Ammon's horn (tissue), 1 donor: ENCODE data around the gene IPPK.
A peak's percentile ranks its signal among the peaks of the same experiment; 100 is the strongest.
"Not testable (repeated sequence)": the region's sequence is repeated elsewhere in the genome, so short reads cannot be mapped to it uniquely, and the experiment has no call there.

Experiments
- DNase-seq: peaks from one replicate; pipeline ENCODE4 v3.0.0-alpha.2; 2016; ENCODE audit warnings: low spot score

IPPK gene

GRCh38 chr9:92637886-92638620 is 31.9 kb downstream of the IPPK start:
- no peak for DNase-seq

DNA sequence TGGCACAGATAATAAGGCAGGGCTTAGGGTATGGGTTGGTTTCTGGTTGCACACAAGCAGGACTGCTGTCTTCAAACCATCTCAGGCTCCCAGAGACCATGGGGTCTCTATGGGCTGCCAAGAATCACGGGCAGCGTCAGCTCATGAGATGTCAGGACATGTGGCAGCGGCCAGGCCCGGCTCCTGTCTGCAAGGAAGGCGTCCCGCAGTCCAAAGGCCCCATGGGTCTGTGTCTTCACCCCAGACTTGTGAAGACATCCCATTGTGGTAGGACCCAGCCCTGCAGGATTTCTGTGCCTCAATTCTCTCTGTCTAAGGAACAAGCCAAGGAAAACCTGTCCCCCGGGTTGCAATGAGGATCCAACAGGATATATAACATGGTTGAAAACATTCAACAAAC is 32.6 kb downstream of the IPPK start:
- DNase-seq, result no peak

GRCh38 chr9:92636627-92637026 is 33.3 kb downstream of the IPPK start:
- DNase-seq, result no peak

GRCh38 chr9:92635760-92636159 is 34.2 kb downstream of the IPPK start:
- no peak for DNase-seq

GRCh38 chr9:92634712-92635605 is 35.0 kb downstream of the IPPK start:
- peak; percentile 83 for DNase-seq

DNA sequence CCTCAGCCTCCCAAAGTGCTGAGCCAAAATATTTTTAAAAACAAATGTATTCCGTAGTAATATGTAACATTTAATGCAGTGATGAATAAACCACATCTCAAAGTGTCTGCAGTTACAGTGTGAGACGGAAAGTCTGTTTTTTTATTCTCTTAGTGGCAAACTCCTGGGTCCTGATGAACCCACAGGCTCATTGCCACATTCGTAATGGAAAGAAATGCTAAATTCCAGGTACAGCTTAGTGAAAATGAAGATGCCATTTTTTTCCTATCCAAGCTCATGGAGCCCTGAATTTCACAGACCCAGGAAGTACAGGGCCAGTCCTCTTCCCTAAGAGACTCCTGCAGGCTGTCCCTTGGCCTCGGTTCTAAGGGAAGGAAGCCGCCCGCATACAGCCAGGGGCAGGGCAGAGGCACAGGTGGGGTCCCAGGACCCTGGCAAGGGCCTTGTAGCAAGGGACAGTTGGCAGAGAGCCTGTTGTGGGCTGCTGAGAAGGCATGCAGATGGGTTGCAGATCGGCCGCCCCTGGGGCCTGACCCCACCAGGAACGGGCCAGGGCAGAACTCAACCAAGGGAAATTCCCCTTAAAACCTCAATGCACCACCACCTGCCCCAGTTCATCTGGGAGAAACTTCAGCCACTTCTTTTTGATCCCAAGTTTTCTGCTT is 36.2 kb downstream of the IPPK start:
- DNase-seq, result no peak

- DNase-seq, result no peak
Observed at GRCh38 chr9:92632641-92633040, 37.3 kb downstream of the IPPK start.

DNA sequence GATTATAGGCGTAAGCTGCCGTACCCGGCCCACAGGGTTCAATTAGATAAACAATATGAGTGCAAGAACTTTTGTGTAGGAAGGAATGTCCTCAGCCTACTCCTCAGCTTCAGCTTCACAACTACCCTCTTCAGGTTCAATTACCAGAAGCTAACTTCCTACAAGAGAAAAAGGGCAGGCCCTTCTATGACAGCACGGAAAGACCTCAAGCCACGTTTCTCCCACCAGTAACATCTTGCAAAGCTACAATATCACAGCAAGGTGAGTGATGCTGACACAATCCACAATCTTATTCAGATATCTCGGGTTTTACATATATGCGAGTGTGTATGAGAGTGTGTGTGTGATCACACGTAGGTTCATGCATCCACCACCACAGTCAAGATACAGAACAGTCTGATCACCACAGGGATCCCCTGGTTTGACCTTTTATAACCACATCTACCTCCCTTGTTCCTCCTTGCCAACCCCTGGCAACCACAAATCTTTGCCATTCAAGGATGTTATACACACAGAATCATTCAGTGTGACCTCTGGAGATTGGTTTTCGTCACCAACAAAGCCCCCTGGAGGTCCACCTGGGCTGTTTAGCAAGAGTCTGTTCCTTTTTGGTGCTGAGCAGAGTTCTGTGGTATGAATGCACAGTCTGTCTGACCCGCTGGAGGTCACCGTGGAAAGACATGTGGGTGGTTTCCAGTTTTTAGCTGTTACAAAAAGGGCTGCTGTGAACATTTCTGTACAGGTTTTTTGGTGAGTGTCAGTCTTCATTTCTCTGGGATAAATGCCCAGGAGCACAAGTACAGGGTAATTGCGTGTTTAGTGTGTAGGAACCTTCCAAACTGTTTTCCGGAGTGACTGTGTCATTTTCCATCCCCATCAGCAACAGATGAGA is 38.2 kb downstream of the IPPK start:
- peak; percentile 52 for DNase-seq

- DNase-seq, result no peak
Observed at GRCh38 chr9:92627651-92628050, 42.3 kb downstream of the IPPK start.

DNA sequence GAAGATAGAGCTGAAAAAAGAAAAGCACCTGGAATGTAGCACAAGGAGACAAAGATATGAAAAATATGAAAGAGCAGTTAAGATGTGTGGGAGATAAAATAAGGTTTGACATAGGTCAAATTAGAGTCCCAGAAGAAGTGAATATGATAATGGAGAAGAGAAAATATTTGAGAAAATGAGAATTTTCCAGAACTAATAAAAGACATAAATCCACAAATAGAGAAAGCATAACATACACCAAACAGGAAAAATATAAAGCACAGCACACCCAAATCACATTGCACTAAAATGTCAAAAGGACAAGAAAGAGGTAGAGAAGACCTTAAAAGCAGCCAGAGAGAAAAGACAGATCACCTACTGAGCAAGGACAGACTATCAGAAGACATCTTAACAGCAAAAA is 43.4 kb downstream of the IPPK start:
- DNase-seq, result no peak

DNA sequence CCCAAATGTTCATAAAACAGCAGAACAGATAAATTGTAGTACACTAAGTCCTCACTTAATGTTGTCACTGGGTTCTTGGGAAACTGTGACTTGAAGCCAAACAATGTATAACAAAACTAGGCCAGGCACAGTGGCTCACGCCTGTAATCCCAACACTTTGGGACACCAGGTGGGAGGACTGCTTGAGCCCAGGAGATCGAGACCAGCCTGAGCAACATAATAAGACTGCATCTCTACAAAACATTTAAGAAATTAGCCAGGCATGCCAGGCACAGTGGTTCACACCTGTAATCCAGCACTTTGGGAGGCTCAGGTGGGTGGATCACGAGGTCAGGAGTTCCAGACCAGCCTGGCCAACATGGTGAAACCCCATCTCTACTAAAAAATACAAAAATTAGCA is 46.0 kb downstream of the IPPK start:
- DNase-seq, result not testable (repeated sequence)

GRCh38 chr9:92620845-92621244 is 49.1 kb downstream of the IPPK start:
- DNase-seq, result no peak

- DNase-seq, result no peak
Observed at GRCh38 chr9:92619601-92620300, 50.2 kb downstream of the IPPK start.

DNA sequence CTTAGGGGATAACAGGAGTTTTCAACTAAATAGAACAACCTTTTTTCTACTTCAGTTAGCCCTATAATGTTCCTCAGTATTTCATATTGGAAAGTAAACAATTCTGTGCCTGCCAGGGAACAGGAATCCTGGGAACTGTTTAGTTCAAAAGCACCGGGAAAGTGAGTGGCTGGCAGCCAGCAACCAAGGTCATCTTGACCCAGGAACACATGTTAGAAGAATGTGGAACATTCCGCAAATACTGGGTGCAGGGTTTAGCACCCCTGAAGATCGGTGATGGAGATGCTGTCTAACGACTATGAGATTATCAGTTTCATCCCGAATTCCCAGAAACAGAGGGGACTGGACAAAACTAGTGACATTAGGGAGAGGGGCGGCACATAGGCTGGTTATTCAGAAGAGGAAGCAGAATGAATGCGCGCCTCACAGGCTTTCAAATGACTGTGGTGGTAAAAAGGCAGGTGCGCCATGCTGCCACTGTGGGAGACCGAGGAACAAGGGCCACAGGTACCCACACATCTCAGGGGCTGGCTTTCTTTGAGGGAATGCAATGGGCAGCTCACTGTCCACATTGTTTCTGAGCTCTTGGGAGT is 51.2 kb downstream of the IPPK start:
- no peak for DNase-seq

DNA sequence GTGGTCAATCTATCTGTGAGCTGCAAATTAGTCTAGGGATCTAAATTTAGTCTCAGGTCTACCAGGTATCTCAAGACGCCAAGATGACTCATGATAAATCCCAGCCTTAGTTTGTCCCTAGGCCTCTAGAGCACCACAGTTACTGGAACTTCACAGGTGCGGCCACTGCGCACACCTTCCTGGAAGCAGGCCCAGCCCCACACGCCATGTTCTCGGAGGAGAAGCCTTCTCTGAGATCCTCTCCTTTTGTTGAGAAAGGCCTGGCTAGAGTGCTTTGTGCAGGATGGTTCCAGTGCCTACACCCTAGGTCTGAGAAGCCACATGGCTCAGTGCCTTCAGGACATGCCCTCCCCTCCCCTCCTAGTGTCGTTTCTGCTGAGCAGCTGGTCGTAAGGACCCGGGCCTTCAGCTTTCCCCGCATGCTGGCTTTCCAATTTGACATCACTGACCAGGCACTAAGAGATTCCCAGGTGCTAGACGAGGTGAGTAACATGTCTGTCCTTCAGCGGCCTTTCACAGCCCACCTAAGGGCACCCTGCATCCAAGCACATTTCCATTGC is 51.9 kb downstream of the IPPK start:
- no peak for DNase-seq

- DNase-seq, result no peak
Observed at GRCh38 chr9:92617195-92617813, 52.6 kb downstream of the IPPK start.

- no peak for DNase-seq
Observed at GRCh38 chr9:92616655-92617111, 53.2 kb downstream of the IPPK start.

DNA sequence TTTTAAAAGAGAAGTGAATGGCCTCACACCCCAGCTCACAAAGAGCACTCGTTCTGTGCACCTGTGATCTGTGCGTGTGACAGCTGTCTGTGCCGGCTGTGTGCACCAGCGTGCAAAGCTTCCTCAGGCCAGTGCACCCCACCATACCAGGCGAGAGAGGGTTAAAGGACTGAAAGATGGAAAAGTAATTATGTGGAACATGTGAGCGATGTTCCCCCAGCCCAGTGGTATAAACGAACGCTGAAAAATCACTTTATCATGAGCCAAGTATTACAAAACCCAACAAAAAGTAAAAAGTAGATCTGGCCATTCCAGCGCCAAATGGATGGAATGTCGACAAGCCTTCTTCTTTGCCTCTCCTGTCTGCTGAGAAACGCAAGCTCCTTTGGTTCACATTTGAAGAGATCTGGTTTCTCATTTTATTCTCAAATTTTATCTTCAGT is 53.7 kb downstream of the IPPK start:
- no peak for DNase-seq

- DNase-seq, result no peak
Observed at GRCh38 chr9:92615790-92616189, 54.1 kb downstream of the IPPK start.
